Hematopoietic multipotent progenitor cell (in vitro differentiated cells): ENCODE data around the gene RSPH4A. TPM values are rescaled to one million over a fixed set of nuclear protein-coding genes. Genes with fewer than 3 reads are reported as not detected.

Source experiments
- total RNA-seq: library from RNA; depleted of rRNA; stranded (reverse); fragments of >200 nt; gene quantifications from one replicate; pipeline ENCODE4 v1.2.3, GENCODE V29; 2012

Gene RSPH4A
- total RNA-seq, 1 donor = 1.3 TPM

Other genes with a start within 250 kb of the RSPH4A start
- gene DSE, start 245.5 kb upstream of the RSPH4A start, total RNA-seq = 35.8 TPM
- gene CALHM6, start 155.1 kb upstream of the RSPH4A start, total RNA-seq = 77.8 TPM
- gene CALHM5, start 104.8 kb upstream of the RSPH4A start, total RNA-seq = under 0.01 TPM
- not detected for gene TRAPPC3L, start 70.8 kb upstream of the RSPH4A start, total RNA-seq
- gene CALHM4, start 62.7 kb upstream of the RSPH4A start, total RNA-seq = not detected
- 16.2 TPM for gene RWDD1, start 45.0 kb upstream of the RSPH4A start, total RNA-seq
- gene ZUP1, start 52.3 kb downstream of the RSPH4A start, total RNA-seq = 4.6 TPM
- gene KPNA5, start 64.7 kb downstream of the RSPH4A start, total RNA-seq = 6.2 TPM
- gene FAM162B, start 149.2 kb downstream of the RSPH4A start, total RNA-seq = not detected
- gene GPRC6A, start 212.6 kb downstream of the RSPH4A start, total RNA-seq = not detected